Right cardiac atrium (tissue), 5 donors: Measurements from ENCODE around the gene GPR3. TPM values are rescaled to one million over a fixed set of nuclear protein-coding genes. Genes with fewer than 3 reads are reported as not detected.
A peak's percentile ranks its signal among the peaks of the same experiment; 100 is the strongest.

Experiments used
- ATAC-seq, 2 donors: fragments of 200-7000 bp; cut with Tn5 transposase; one replicate each; pipeline versions ENCODE4 v1.8.0 to v1.9.1; 2020; ENCODE audit warnings: moderate library complexity in 2 of 2, mild to moderate bottlenecking in 1 of 2
- DNase-seq, 3 donors: peaks; one replicate each; pipeline ENCODE4 v3.0.0-alpha.2; 2020
- H3K27ac ChIP-seq: one replicate; pipeline ENCODE4 v1.5.1; 2013; ENCODE audit warnings: mild to moderate bottlenecking, low read length, control low read depth, moderate library complexity
- H3K27me3 ChIP-seq: one replicate; pipeline ENCODE4 v1.6.1; 2013; ENCODE audit not compliant: control insufficient read depth, insufficient read depth
- H3K4me1 ChIP-seq: one replicate; pipeline ENCODE4 v1.6.1; 2013; ENCODE audit warnings: low read length; ENCODE audit not compliant: control insufficient read depth, insufficient read depth
- H3K4me3 ChIP-seq: one replicate; pipeline ENCODE4 v1.5.1; 2013; ENCODE audit warnings: low read length, control low read depth
- H3K9me3 ChIP-seq: one replicate; pipeline ENCODE4 v1.6.1; 2013; ENCODE audit warnings: low read length; ENCODE audit not compliant: control insufficient read depth
- WGBS: extraction: QIAGEN DNeasy Blood & Tissue Kit; methylation state at CpG from one replicate; pipeline ENCODE4 v1.1.7; 2013; 5-methylcytosine and 5-hydroxymethylcytosine counted together
- intact Hi-C, 4 donors: fragments of 100-400 bp; cut with DNase I; formaldehyde crosslinking; loops; one replicate each; pipeline versions ENCODE4 v1.11.0 to v1.14.0; 2022 to 2023
- polyA plus RNA-seq: library from polyadenylated mRNA; stranded (reverse); fragments of 200-250 nt; gene quantifications from one replicate; pipeline ENCODE4 v1.2.3, GENCODE V29; 2013
- total RNA-seq, 4 donors: library from RNA; stranded (reverse); fragmentation: NEBNext Ultra II Directional; extraction: Animal tissue kit (Norgen Biotek cat#: 25700); gene quantifications; one replicate each; pipeline ENCODE4 v1.2.1, GENCODE V29; 2021
- donor health status: healthy with polysubstance abuse.
- donor health status: DM: no; HTN: yes; CAD: no.
- donor health status: DM: no; HTN: no; CAD: no.
- donor health status: DM: no; HTN: yes; CAD: no; lungs with severe emphysema.
- donor health status: DM: yes; HTN: yes; CAD: no.

Gene GPR3
- total and polyA plus RNA-seq, 5 donors, result 0.46 to 3.3 (median 0.82) TPM

DNA sequence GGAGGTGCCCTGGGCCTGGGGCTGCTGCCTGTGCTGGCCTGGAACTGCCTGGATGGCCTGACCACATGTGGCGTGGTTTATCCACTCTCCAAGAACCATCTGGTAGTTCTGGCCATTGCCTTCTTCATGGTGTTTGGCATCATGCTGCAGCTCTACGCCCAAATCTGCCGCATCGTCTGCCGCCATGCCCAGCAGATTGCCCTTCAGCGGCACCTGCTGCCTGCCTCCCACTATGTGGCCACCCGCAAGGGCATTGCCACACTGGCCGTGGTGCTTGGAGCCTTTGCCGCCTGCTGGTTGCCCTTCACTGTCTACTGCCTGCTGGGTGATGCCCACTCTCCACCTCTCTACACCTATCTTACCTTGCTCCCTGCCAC lies 1.8 kb downstream of the GPR3 start:
- Histone ChIP-seq H3K27ac (no peak overlapping the region), H3K4me1 (peaks cover 12% of the 10 kb centered on the region), H3K4me3 (no peak overlapping the region), H3K9me3 (no peaks in the 10 kb centered on the region), H3K27me3 (no peaks in the 10 kb centered on the region)
- intact Hi-C loops, result loop anchor here (2.0 to 10.0 kb wide), 5 partner anchors 37 to 271 kb away; no protein-coding TSS in a partner anchor
- no peak for DNase-seq
- ATAC-seq, result no peak
- 97% methylated on average over 9 of the region's 9 CpGs for WGBS

- DNase-seq, result no peak
- Histone ChIP-seq H3K4me3 (no peak overlapping the region), H3K9me3 (no peaks in the 10 kb centered on the region), H3K27ac (no peak overlapping the region), H3K4me1 (peaks cover 17% of the 10 kb centered on the region), H3K27me3 (no peaks in the 10 kb centered on the region)
- no peak for ATAC-seq
- 84% methylated on average over 1 of the region's 1 CpG for WGBS
- intact Hi-C loops, result loop anchor here (2.0 to 10.0 kb wide), 5 partner anchors 38 to 270 kb away; no protein-coding TSS in a partner anchor
Observed at GRCh38 chr1:27394925-27395324, 2.5 kb downstream of the GPR3 start.

DNA sequence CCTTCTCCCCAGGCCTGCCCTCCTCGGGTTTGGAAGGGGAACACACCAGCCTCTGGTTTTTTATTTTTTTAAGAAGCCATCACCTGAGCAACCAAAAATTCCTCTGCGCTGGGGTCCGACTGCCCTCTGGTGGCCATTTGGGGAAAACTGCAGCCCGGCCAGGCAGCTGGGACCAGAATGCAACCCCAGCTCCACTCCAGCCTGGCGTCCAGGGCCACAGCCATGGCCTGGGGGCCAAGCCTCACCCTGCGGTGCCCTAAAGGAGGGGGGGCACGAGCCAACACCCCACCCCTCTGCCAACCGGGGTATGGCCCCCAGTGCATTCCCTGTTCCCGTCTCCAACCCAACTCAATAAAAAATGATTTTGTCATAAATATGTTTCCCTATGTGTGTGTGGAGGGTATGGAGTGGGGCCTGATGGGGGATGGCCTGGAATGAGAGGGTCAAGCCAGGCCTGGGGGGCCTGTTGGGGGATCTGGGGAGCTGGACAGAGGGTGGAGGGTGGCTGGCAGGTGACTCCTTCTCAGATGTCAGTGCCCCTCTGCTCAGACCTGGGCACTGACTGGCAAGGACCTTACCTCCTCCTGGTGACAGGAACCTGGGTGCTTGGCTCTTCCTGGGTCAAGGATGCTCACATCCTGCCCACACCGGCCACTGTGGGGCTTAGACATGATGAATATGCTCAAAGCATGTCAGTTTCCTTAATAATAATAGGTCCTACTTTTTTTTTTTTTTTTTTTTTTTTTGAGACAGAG lies 3.2 kb downstream of the GPR3 start:
- Histone ChIP-seq H3K4me1 (peaks cover 18% of the 10 kb centered on the region), H3K4me3 (no peak overlapping the region), H3K27me3 (no peaks in the 10 kb centered on the region), H3K27ac (peak overlapping the region; percentile 6), H3K9me3 (no peaks in the 10 kb centered on the region)
- intact Hi-C loops, result loop anchor here in 3 of 4 donors (2.0 to 10.0 kb wide), 3 partner anchors 95 to 269 kb away; no protein-coding TSS in a partner anchor
- DNase-seq (peak; percentile 64 to 91 (median 87)), ATAC-seq (peak; percentile 8 to 12)
- WGBS, result 8% methylated on average over 10 of the region's 10 CpGs

DNA sequence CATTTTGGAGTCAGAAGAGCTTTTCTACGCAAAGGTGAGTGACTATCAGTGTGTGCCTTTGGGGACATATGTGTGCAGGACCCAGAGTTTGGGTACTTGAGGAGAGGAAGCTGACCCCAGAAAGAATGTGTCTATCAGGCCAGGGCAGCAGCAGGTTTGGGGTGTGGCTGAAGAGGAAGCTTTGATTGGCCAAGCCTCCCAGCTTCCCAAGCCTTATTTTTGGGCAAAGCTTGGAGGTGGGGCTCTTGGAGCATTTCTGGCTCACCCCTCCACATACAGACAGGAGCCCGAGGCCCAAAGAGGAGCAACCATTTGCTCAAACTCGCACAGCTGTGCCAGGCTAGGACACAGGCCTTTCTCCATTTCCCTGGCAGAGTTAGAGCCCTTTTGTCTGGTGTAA lies 4.7 kb downstream of the GPR3 start:
- ATAC-seq (no peak), DNase-seq (peak in 1 of 3 donors; percentile 61)
- no peaks in the 10 kb centered on the region for H3K9me3 ChIP-seq
- 63% methylated on average over 3 of the region's 3 CpGs for WGBS
- H3K27me3 ChIP-seq, result no peaks in the 10 kb centered on the region
- no peak overlapping the region for H3K27ac ChIP-seq
- intact Hi-C loops, result loop anchor here in 1 of 4 donors (10.0 kb wide), 1 partner anchor 268 kb away; no protein-coding TSS in a partner anchor
- no peak overlapping the region for H3K4me3 ChIP-seq
- peaks cover 11% of the 10 kb centered on the region for H3K4me1 ChIP-seq

DNA sequence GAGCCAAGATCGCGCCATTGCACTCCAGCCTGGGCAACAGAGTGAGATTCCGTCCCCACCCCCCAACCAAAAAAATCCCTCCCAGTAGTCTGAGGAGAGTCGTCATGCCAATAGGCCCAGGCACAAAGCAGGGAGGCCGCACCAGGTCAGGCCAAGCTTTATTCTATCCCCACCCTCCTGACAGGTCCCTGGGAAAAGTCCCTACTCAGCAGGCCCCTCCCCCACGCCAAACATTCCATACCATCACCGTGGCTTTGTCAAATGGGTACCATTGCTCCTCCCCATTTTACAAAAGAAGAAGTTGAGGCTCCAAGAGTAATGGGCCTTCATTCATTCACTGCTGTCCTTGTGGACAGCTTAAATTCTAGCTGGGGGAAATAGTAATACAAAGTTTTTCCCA lies 5.3 kb downstream of the GPR3 start:
- H3K27ac ChIP-seq, result no peak overlapping the region
- ATAC-seq, result no peak
- WGBS, result 76% methylated on average over 7 of the region's 7 CpGs
- H3K4me1 ChIP-seq, result peaks cover 15% of the 10 kb centered on the region
- DNase-seq, result no peak
- intact Hi-C loops, result loop anchor here in 1 of 4 donors (10.0 kb wide), 1 partner anchor 267 kb away; no protein-coding TSS in a partner anchor
- H3K4me3 ChIP-seq, result no peak overlapping the region
- H3K27me3 ChIP-seq, result no peaks in the 10 kb centered on the region
- H3K9me3 ChIP-seq, result no peaks in the 10 kb centered on the region

DNA sequence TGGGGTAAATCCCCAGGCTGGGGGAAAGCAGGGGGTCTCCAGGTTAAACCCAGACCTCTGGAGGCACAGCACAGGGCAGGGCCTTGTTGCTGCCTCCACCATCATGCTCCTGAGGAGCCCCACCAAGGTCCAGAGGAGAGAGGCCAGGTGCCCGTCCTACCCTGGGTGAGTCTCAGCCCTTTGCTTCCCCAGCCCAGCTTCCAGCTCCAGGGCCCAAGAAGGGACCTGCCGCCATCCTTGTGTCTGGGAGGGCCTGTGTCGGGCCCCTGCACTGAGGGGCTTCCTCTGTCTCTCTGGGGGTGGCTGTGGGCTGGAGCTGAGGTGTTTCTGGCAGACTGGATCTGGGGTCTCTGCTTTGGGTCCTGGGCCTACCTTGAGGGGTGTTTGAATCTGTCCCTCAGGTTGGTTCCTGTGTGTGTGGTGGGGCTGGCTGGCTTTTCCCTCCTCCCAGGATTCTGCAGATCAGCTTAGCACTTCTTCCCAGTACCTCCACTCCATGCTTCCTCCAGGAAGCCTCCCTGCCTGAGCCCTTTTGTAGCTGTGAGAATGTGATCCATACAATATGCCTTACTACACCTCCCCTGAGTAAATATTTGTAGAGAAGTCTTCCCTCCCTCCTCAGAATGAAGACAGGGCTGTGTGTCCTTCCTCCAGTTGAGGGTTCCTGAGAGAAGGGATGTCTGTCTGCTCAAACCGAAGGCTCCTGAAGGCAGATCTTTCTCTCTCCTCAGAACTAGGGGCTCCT lies 6.2 kb downstream of the GPR3 start:
- H3K9me3 ChIP-seq, result no peaks in the 10 kb centered on the region
- no peak overlapping the region for H3K4me3 ChIP-seq
- H3K4me1 ChIP-seq, result peaks cover 20% of the 10 kb centered on the region
- DNase-seq, result no peak
- no peaks in the 10 kb centered on the region for H3K27me3 ChIP-seq
- intact Hi-C loops, result loop anchor here in 1 of 4 donors (10.0 kb wide), 1 partner anchor 266 kb away; no protein-coding TSS in a partner anchor
- no peak overlapping the region for H3K27ac ChIP-seq
- ATAC-seq, result no peak
- 76% methylated on average over 4 of the region's 4 CpGs for WGBS

DNA sequence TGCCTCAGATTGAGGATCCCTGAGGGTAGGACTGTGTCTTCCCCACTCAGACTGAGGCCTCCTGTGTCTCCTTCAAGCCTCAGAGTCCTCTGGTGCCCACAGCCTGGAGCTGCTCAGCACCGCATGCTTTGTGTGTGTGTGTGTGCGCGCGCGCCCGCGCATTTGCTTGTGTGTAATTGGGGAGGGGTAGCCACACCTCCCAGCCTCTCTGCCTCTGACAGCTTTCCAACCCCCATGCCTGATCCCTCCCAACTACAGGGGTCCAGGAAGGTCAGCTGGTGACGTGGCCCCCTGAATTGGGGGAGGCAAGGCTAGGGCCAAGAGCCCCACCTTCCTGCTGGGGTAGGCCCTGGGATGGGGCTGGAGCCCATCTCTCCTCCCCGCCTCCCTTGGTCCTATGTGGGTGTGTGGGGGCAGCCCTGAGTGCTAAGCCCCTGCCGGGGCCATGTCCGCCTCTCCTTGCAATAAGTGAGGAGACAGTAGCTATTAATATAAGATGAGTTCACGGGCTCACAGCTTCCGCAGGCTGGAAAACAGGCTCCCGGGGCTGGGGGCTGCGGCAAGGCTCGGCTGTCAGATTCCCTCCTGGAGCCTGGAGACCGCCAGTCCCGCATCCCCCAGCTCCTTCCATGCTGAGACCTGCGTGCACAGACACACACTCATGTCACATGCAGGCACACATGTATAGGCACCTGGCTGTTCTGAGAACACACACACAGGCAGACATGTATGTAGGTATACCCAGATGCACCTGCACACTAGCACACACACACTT lies 7.0 kb downstream of the GPR3 start:
- Histone ChIP-seq H3K4me1 (peaks cover 23% of the 10 kb centered on the region), H3K9me3 (no peaks in the 10 kb centered on the region), H3K4me3 (no peak overlapping the region), H3K27me3 (no peaks in the 10 kb centered on the region), H3K27ac (no peak overlapping the region)
- ATAC-seq (no peak), DNase-seq (peak in 2 of 3 donors; percentile 70 to 76)
- intact Hi-C loops, result loop anchor here (2.0 to 10.0 kb wide), 5 partner anchors 32 to 265 kb away; partner anchors contain the start of genes AHDC1 (in 1 of the 4) and MAP3K6 (in 1 of the 4)
- WGBS, result 33% methylated on average over 19 of the region's 19 CpGs

DNA sequence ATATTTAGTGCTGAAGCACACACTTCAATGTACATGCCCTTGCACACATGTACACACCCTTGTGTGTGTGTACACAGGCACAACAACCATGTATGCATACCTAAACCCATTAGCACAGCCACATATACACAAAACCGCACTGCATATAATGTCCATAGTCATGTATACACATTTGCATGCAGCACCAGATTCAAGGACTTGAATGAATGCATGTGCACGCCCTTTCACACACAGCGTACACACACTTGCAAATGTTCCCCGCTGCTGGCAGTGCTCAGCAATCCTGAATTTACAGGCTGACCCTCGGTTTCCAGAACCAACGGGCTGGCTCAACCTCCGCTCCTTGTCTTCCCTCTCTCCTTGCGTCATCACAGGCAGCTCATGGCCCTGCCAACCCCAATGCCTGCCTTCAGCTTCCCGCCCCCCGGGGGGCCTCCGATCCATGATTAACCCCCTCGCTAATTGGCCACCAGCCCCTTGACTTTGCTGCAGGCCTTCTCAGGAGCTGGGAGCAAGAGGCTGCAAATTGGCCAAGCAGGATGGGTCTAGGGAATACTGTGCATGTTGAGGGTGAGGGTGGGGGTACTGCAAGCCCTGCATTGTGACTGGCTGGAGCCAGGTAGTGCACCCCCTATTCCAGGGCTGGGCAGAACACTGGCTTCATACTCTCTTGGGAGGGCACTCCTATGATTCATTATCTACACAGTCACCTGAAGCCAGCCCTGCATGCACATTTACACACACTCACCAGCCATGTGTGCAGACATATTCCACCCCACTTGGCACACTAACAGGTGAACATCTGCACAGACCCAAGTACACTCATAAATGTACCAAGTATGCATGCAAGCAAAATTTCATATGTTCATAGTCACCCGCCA lies 7.9 kb downstream of the GPR3 start:
- 40% methylated on average over 13 of the region's 13 CpGs for WGBS
- intact Hi-C loops, result loop anchor here (2.0 to 5.0 kb wide), 4 partner anchors 33 to 207 kb away; partner anchors contain the start of genes AHDC1 (in 1 of the 4) and MAP3K6 (in 1 of the 4)
- Histone ChIP-seq H3K27me3 (no peaks in the 10 kb centered on the region), H3K9me3 (no peaks in the 10 kb centered on the region), H3K4me1 (peaks cover 30% of the 10 kb centered on the region), H3K27ac (no peak overlapping the region), H3K4me3 (no peak overlapping the region)
- ATAC-seq (no peak), DNase-seq (peak in 1 of 3 donors; percentile 72)

- Histone ChIP-seq H3K9me3 (no peaks in the 10 kb centered on the region), H3K4me1 (peaks cover 31% of the 10 kb centered on the region), H3K4me3 (no peak overlapping the region), H3K27ac (no peak overlapping the region), H3K27me3 (no peaks in the 10 kb centered on the region)
- intact Hi-C loops, result loop anchor here (2.0 to 5.0 kb wide), 4 partner anchors 34 to 206 kb away; partner anchors contain the start of genes AHDC1 (in 1 of the 4) and MAP3K6 (in 1 of the 4)
- DNase-seq, result no peak
- ATAC-seq, result no peak
- WGBS, result 89% methylated on average over 5 of the region's 5 CpGs
Observed at GRCh38 chr1:27400963-27401341, 8.5 kb downstream of the GPR3 start.
